DMS79 (cell line): ENCODE results near the gene WASF2.
"Not testable (repeated sequence)": the region's sequence is repeated elsewhere in the genome, so short reads cannot be mapped to it uniquely, and the experiment has no call there.

Experiments
- DNase-seq: peaks from one replicate; lab custom pipeline; 2025; lab: John Stamatoyannopoulos, UW

WASF2 gene

DNA sequence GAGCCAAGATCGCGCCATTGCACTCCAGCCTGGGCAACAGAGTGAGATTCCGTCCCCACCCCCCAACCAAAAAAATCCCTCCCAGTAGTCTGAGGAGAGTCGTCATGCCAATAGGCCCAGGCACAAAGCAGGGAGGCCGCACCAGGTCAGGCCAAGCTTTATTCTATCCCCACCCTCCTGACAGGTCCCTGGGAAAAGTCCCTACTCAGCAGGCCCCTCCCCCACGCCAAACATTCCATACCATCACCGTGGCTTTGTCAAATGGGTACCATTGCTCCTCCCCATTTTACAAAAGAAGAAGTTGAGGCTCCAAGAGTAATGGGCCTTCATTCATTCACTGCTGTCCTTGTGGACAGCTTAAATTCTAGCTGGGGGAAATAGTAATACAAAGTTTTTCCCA lies 92.2 kb downstream of the WASF2 start:
- no peak for DNase-seq

DNA sequence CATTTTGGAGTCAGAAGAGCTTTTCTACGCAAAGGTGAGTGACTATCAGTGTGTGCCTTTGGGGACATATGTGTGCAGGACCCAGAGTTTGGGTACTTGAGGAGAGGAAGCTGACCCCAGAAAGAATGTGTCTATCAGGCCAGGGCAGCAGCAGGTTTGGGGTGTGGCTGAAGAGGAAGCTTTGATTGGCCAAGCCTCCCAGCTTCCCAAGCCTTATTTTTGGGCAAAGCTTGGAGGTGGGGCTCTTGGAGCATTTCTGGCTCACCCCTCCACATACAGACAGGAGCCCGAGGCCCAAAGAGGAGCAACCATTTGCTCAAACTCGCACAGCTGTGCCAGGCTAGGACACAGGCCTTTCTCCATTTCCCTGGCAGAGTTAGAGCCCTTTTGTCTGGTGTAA lies 92.9 kb downstream of the WASF2 start:
- no peak for DNase-seq

DNA sequence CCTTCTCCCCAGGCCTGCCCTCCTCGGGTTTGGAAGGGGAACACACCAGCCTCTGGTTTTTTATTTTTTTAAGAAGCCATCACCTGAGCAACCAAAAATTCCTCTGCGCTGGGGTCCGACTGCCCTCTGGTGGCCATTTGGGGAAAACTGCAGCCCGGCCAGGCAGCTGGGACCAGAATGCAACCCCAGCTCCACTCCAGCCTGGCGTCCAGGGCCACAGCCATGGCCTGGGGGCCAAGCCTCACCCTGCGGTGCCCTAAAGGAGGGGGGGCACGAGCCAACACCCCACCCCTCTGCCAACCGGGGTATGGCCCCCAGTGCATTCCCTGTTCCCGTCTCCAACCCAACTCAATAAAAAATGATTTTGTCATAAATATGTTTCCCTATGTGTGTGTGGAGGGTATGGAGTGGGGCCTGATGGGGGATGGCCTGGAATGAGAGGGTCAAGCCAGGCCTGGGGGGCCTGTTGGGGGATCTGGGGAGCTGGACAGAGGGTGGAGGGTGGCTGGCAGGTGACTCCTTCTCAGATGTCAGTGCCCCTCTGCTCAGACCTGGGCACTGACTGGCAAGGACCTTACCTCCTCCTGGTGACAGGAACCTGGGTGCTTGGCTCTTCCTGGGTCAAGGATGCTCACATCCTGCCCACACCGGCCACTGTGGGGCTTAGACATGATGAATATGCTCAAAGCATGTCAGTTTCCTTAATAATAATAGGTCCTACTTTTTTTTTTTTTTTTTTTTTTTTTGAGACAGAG lies 94.3 kb downstream of the WASF2 start:
- peak; percentile 56 for DNase-seq

DNA sequence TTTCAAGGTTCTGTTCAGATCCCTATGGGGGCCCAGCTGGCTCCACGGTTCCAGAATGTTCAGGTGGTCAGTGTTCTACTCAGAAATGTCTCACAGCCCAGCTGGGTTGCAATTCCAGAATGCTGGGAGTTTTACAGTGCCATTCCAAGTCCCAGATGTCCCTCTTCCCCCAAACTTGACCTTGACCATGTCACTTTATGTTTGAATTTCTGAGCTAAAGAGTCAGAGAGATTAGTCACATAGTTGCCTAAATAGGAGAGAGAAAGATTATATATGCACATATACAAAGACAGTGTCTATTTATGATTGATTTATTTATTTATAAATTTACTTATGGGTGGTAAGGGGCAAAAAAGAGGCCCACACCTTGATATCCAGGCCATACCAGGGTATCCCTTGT lies 95.0 kb downstream of the WASF2 start:
- DNase-seq: no peak

DNA sequence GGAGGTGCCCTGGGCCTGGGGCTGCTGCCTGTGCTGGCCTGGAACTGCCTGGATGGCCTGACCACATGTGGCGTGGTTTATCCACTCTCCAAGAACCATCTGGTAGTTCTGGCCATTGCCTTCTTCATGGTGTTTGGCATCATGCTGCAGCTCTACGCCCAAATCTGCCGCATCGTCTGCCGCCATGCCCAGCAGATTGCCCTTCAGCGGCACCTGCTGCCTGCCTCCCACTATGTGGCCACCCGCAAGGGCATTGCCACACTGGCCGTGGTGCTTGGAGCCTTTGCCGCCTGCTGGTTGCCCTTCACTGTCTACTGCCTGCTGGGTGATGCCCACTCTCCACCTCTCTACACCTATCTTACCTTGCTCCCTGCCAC lies 95.7 kb downstream of the WASF2 start:
- no peak for DNase-seq

DNA sequence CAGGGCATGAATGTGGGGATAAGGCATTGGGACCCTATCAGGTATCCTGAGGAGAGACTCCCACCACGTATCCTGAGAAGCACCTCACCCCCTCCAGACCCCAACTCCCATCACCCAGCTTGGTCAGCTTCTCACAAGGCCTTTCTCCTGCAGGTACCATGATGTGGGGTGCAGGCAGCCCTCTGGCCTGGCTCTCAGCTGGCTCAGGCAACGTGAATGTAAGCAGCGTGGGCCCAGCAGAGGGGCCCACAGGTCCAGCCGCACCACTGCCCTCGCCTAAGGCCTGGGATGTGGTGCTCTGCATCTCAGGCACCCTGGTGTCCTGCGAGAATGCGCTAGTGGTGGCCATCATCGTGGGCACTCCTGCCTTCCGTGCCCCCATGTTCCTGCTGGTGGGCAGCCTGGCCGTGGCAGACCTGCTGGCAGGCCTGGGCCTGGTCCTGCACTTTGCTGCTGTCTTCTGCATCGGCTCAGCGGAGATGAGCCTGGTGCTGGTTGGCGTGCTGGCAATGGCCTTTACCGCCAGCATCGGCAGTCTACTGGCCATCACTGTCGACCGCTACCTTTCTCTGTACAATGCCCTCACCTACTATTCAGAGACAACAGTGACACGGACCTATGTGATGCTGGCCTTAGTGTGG lies 96.2 kb downstream of the WASF2 start:
- DNase-seq: no peak

DNA sequence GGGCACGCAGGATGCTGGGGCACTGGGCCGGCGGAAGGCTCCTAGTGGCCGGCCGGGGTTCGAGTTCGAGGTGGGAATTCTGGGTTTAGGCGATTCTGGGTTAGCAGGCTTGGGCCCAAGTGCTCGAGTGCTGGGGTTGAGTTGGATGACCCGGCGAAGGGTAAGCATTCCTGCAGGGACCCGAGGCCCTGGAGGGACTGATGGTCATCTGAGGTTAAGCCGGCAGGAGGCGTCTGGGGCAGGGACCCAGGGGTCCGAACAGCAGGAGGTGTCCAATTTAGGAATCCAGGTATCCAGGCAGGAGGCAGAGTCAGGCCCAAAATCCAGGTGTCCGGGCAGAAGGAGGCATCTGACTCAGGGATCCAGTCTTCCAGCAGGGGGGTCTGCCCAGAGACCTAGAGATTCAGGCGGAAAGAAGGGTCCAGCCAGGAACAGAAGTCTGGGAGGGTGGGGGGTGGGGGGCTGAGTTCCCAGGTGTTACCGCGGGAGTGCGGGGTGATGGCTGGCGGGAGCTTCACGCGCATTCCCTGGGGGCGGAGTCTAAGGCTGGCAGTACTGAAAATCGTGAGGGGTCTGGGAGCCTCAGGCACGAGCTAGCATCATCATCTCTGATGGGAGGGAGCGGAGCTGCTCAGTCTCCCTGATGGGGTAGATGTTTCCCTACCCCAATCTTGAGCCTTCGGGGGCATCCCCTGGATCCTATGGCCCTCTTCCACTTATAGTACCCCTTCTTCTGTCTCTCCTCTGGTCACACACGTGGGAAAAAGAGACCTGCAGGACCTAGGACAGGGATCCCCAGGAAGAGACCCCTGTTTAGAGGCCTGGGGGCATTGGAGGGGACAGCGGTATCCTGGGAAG lies 97.0 kb downstream of the WASF2 start:
- no peak for DNase-seq

DNA sequence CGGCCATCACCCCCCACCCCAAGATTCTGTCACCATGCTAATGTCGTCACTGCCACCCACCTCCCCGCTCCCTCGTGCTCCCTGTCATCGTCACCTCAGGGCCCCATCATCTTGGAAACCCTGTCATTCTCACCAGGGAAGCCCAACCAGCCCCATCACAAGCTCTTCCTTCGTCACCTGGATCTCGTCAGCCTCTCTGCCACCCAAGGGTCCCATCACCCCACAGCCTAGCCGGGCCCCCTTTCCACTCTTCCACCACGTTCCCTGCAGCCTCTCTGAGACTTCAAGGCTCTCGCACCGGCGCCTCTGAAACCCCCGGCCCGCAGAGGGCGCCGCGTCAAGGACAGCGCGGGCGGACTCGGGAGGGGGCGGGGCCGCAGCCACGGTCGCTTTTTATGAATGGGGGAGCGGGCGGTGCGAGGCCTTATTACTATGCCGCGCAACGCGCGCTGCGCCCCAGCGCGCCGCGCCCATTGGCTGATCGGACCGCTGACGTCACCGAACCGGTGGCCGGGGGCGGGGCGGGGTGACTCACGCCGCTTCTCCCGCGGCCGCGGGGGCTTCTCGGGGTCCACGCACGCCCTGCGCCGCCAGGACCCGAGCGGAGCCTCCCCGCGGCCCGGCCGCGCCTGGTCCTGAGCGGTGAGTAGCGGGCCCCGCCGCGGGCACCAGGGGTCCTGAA lies 97.7 kb downstream of the WASF2 start, which contains the start of gene GPR3:
GPR3 (plus strand) TSS at position 527 of the 682 bp plus-strand sequence. CDS start 1,177 bp downstream, outside the sequence.
- DNase-seq: peak; percentile 71

DNA sequence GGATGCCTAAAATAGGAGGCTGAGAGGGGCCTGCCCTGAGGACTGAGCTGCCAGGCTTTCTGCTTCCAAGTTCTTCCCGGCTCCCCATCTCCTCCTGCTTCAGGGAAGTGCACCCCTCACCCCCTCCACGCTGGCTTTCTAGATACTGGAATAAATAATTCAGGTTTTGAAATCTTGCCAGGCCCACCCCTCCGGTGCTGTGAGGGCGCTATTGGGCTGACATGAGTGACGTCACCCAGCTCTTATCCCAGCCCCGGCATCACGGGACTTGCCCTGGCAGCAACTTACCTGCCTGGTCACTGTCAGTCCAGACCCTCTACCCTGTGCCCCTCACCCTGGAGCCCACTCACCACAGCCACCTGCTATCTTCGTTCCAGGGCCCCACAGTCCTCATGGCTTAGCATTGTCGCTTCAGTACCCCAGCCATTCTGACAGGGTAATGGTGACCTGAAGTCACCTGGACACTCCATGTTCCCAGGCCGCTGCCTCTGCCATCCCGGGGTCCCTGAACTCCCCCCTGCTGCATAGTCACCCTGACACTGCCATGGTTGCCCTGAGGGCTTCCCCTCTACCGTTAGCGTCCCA lies 98.4 kb downstream of the WASF2 start:
- no peak for DNase-seq

DNA sequence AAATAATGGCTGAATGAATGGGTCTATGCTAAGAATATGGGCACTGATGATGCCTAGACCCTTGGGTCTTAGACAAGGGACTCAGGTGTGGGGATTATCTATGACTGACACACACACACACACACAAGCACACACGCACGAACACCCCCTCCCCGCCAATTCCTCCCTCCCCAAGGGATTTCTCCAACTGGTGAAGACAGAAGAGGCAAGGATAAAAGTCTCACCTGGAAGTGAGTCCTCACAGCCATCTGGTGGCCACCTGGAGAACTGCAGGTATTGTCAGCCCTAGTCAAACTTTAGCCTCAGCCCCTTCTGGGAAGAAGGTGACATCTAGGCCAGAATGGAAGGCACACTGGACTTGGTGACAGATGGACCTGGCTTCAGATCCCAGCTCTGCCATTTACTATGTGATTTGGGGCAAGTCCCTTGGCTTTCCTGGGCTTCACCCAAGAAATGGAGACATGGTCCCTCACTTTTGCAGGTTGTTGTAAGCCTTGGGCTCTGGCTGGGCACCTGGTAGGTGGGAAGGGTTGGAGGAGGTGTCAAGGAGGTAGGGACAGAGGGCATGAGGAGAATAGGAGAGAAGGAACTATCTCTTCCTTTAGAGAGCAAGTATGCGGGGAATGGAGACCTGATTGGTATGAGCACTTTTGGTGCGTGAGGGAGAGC lies 101.5 kb downstream of the WASF2 start:
- DNase-seq: peak; percentile 23

DNA sequence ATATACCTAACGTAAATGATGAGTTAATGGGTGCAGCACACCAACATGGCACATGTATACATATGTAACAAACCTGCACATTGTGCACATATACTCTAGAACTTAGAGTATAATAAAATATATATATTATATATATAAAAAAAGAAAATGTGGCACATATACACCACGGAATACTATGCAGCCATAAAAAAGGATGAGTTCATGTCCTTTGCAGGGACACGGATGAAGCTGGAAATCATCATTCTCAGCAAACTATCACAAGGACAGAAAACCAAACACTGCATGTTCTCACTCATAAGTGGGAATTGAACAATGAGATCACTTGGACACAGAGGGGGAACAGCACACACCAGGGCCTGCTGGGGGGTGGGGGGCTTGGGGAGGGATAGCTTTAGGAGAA lies 105.2 kb downstream of the WASF2 start:
- not testable (repeated sequence) for DNase-seq

DNA sequence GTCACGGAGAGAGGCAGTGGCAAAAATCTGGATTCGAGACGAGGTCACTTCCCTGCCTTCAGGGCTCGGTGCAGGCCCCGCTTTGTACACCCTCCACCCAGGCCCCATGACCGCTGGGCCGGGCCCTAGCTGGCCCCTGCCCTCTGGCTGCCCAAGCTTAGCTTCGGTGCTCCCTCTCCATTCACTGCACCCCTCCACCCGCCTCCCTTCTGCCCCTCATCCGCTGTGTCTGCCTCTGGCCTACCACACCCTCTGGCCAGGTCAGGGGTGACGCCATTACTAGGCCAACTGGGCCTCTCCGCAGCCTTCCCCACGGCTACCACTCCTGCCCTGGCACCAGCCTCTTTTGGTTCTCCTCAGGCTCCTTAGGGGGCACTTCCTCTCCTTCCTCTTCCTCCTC lies 106.3 kb downstream of the WASF2 start:
- DNase-seq: no peak

DNA sequence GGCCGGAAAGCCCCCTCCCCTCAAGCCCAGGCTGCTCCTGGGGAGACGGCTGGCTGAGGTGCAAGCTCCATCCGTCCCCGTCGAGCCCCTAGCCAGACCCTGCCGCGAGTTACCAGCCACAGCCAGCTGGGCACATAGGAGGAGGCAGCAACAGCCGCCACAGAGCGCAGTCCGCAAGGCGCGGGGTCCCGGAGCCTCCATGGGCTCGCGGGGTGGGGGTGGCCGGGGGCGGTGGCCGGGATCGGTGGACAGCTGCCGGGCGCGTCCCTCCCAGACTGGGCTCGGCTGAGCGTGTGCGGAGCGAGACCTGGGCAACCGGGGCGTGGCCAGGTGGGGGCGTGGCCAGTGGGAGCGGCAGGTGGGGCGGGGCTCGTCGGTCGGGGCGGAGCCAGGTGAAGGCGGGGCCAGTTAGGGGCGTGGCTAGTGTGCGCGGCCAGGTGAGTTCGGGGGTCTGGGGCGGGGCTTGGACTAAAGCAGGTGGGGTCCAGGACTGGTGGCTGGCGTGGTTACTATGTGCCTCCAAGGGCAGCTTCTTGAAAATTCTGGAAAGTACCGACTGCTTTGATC lies 106.8 kb downstream of the WASF2 start, which contains the start of gene CD164L2:
CD164L2 (minus strand) TSS at position 295 of the 567 bp plus-strand sequence; CDS start at position 201, 94 bp downstream.
- no peak for DNase-seq

DNA sequence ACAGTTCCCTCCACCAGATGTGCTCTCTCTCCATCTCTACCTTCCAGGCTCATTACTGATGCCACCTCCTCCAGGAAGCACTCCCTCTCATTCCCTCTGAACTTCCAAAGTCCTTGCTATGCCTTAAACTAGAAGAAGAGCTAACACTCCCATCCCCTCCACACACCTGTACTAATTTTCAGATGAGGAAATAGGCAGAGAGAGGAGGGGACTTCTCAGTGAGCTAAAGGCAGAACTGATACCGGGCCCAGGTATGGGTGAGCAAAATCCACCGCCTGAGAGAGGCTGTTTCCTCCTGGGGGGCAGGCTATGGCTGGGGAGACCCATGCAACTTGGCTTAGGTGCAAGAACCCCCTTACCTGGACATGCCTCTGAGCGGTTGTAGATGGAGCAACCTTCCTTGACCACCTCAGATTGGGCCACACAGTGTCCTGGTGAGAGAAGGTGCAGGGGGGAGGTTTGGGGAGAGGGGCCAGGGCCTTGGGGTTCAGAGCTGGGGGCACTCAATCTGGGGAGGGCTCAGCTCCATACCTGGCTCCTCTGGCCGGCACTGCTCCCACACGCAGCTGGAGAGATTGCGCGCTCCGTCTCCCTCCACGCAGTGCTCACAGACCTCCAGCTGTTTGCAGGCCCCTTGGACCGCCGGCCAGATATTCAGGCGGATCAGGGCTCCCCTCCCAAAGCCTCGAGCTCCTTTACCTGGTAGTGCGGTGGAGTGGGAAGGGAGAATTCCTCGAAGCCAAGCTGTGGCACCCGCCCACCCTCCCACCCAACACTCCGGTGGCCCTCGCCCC lies 107.8 kb downstream of the WASF2 start:
- DNase-seq: no peak

DNA sequence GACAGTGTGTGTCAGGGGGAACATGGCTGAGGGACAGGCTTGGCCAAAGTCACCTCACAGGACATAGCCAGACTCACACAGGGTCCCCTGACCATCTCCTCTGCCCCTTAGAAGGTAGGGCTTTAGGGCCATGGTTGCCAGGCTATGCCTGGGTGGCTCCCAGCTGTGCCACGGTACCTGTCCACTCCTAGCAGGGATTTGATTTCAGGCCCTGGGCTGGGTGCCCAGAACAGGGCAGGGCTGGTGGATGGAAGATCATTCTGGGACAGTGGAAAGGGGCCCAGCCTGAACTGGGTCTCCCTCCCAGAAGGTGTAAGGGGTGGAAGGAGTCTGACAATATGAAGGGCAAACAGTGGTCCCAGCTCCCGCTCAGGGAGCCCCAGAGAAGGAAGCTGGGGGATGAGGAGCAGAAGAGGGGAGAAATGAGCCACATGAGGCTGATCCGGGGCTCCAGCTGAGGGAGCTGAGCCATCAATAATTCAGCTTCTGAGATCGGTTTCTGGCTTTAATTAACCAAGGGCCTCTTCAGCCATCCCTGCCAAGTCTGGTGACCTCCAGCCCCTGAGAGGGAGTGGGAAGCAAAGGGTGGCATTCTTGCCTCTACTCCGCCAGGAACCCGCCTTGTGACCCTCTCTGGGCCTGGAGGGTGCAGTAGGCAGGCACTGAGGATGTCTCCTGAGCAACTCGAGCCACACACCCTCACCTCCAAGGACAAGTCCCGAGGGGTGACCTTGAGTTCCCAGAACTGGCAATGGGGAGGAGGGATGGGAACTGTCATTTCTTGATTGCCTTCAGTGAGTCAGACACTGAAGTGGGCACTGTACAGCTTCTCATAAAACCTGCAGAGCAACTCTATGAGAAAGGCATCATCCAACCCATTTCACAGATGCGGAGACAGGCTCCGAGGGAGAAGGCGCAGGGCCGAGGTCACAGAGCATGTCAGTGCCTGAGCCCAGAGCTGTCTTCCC lies 108.9 kb downstream of the WASF2 start:
- no peak for DNase-seq

DNA sequence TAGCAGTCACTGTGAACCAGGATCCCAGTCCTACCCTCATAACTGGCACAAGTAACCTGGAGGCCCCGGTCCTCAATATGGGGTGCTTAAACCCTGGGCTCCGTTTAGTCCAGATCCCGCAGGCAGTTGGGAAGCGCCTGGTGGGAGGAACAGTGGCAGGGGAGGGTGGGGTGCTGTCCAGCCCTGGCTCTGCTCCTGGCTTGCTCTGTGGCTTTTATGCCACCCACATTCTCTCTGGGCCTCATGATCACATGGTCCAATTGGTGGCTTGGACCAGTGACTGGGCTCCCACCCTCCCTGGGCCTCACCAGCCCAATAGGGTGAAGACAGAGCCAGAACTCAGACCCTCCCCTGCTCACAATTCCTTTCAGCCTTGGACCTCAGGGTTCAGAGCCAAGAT lies 109.7 kb downstream of the WASF2 start:
- DNase-seq: no peak

DNA sequence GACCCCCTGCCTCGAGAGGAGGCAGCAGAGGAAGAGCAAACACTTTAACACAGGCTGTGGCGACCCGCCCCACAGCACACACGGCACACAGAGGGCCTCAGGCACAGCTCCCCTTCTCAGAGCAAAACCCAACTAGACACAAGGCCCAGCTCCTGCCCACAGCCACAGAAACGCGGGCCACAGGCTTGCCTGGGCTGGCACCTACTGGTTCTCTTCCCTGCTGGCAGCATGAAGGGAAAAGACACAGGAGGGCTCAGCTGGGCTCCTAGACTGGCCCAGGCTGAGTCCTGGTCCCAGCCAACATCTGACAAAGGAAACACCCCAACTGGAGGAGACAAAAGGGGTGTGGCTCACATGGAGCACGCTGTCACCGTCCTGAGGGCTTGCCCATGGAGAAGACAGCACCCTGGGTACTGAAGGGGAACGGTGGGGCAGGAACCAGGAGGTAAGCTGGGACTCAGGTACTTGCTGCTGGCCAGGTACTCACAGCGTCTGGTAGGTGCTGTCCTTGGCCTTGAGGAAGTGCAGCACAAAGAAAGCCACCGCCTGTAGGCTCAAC lies 110.3 kb downstream of the WASF2 start:
- DNase-seq: no peak

DNA sequence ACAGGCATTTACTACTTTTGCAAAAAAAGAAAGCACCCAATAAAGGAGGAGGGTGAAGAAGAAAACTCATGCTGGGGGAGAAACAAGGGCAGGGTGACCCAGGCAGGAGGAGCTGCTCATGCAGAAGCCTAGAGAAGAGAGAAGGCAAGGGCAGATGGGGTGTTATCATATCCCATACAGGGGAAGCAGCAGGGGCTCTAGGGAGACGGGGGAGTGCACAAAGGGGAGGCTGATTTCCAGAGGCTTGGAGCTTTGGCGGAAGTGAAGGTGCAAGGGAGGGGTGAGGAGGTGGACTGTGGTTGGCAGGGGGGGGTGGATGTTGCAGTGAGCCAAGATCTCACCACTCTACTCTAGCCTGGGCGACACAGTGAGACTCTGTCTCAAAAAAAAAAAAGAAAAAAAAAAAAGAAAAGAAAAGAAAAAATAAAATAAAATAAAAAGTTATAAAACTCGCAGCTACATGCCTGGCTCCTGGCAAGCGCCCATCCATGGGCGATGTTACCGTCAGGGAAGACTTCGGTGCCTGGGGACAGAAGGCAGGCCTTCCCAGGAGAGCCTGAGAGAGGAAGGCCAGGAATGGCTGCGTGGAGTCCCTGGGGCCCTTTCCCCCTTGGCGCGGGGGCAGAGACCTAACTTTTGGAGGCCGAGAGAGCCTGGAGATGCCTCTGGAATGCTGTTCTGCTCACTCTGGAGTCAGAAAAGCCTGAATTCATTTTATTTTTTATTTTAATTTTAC lies 112.0 kb downstream of the WASF2 start:
- DNase-seq: no peak
